ENCODE results near the gene BLM.

- TF ChIP-seq CTCF (IDR thresholded peaks at IDR 0.05; ENCODE audit: low read depth, low read length) (no peak), MAX (IDR thresholded peaks at IDR 0.05; ENCODE audit: low read depth, low read length) (no peak), MYC (IDR thresholded peaks at IDR 0.05; ENCODE audit: low read depth, low read length) (no peak)
Measured at GRCh38 chr15:90677807-90678790, 39.0 kb upstream of the BLM start.

Measured in NB4 (cell line).